GM12875 (cell line): ENCODE results near the gene PCGF6.
A peak's percentile ranks its signal among the peaks of the same experiment; 100 is the strongest.

ENCODE experiments used
- H3K4me3 ChIP-seq: one replicate; pipeline ENCODE4 v1.5.1; 2011; ENCODE audit warnings: low read depth, low read length, control low read depth
- CTCF ChIP-seq: IDR thresholded peaks from 2 replicates; pipeline ENCODE4 v1.5.1; 2011; ENCODE audit warnings: low read depth, mild to moderate bottlenecking, control low read depth, inconsistent platforms, low read length, moderate library complexity, borderline replicate concordance; ENCODE audit not compliant: insufficient read depth

PCGF6 gene

GRCh38 chr10:103281753-103282152 lies 69.2 kb downstream of the PCGF6 start:
- TF ChIP-seq CTCF = no peak
- no peak overlapping the region for H3K4me3 ChIP-seq

- no peak overlapping the region for H3K4me3 ChIP-seq
- TF ChIP-seq CTCF = no peak
Measured at GRCh38 chr10:103280506-103280905, 70.4 kb downstream of the PCGF6 start.

GRCh38 chr10:103280031-103280430 lies 70.9 kb downstream of the PCGF6 start:
- no peak for TF ChIP-seq CTCF
- no peak overlapping the region for H3K4me3 ChIP-seq

GRCh38 chr10:103278862-103279298 lies 72.1 kb downstream of the PCGF6 start:
- H3K4me3 ChIP-seq = no peak overlapping the region
- no peak for TF ChIP-seq CTCF

GRCh38 chr10:103278537-103278823 lies 72.5 kb downstream of the PCGF6 start:
- no peak for TF ChIP-seq CTCF
- no peak overlapping the region for H3K4me3 ChIP-seq

DNA sequence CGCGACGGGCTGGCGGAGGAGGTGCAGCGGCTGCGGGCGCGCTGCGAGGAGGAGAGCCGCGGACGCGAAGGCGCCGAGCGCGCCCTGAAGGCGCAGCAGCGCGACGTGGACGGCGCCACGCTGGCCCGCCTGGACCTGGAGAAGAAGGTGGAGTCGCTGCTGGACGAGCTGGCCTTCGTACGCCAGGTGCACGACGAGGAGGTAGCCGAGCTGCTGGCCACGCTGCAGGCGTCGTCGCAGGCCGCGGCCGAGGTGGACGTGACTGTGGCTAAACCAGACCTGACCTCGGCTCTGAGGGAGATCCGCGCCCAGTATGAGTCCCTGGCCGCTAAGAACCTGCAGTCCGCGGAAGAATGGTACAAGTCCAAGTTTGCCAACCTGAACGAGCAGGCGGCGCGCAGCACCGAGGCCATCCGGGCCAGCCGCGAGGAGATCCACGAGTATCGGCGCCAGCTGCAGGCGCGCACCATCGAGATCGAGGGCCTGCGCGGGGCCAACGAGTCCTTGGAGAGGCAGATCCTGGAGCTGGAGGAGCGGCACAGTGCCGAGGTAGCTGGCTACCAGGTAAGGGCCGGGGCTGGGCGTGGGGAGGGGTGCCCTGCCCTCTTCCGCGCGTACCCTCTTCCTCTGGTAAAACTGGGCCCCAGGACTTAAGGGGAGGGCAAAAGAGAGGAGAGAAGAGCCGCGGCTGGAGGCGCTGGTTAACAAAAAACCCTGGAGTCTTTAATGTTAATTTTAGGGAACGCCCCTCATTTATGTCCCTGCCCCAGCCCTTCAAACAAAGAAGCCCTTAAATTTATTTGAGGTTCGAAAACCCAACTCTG lies 73.0 kb downstream of the PCGF6 start:
- peak overlapping the region; percentile 31 for H3K4me3 ChIP-seq
- no peak for TF ChIP-seq CTCF
